Measurements from ENCODE around the gene IFITM10.

The IFITM10 gene

GRCh38 chr11:1728301-1728700 lies 22.1 kb downstream of the IFITM10 start:
- TF ChIP-seq ZNF394 (tag by site-specific recombination; IDR thresholded peaks at IDR 0.05; ENCODE audit: borderline replicate concordance) (no peak), ZNF248 (tag by site-specific recombination; IDR thresholded peaks at IDR 0.05) (no peak), ZNF501 (tag by site-specific recombination; IDR thresholded peaks at IDR 0.05) (no peak), ZNF558 (tag by site-specific recombination; IDR thresholded peaks at IDR 0.05) (no peak), ZNF521 (tag by site-specific recombination; IDR thresholded peaks at IDR 0.05) (no peak), ZNF138 (tag by site-specific recombination; IDR thresholded peaks at IDR 0.05; ENCODE audit: borderline replicate concordance) (no peak)
- H3K9me3 ChIP-seq (ENCODE audit: control insufficient read depth, insufficient read depth, low read depth, low read length): no peaks in the 10 kb centered on the region
- POLR2A ChIA-PET: no interaction called here
- H3K4me3 ChIP-seq (ENCODE audit: low read depth, low read length): no peak overlapping the region
- H3K27ac ChIP-seq (ENCODE audit: extremely low read depth, low read depth, low read length): no peak overlapping the region
- H3K36me3 ChIP-seq (ENCODE audit: control insufficient read depth in 2 of 2, insufficient read depth in 1 of 2, low read length in 2 of 2): no peaks in the 10 kb centered on the region
- no peaks in the 10 kb centered on the region for H3K4me1 ChIP-seq (ENCODE audit: control insufficient read depth, insufficient read depth, low read length)
- CTCF ChIA-PET: no interaction called here

GRCh38 chr11:1727861-1728260 lies 22.5 kb downstream of the IFITM10 start:
- no peak overlapping the region for H3K4me3 ChIP-seq (ENCODE audit: low read depth, low read length)
- no peaks in the 10 kb centered on the region for H3K36me3 ChIP-seq (ENCODE audit: control insufficient read depth in 2 of 2, insufficient read depth in 1 of 2, low read length in 2 of 2)
- H3K27ac ChIP-seq (ENCODE audit: extremely low read depth, low read depth, low read length): no peak overlapping the region
- ChIA-PET POLR2A (no interaction called here), CTCF (no interaction called here)
- no peaks in the 10 kb centered on the region for H3K9me3 ChIP-seq (ENCODE audit: control insufficient read depth, insufficient read depth, low read depth, low read length)
- H3K4me1 ChIP-seq (ENCODE audit: control insufficient read depth, insufficient read depth, low read length): no peaks in the 10 kb centered on the region
- no peak for TF ChIP-seq ZBTB21 (tag by site-specific recombination; IDR thresholded peaks at IDR 0.05)
- no peak for TF ChIP-seq ZSCAN30 (tag by site-specific recombination; IDR thresholded peaks at IDR 0.05)
- TF ChIP-seq PBX3 (CRISPR knock-in tag; IDR thresholded peaks at IDR 0.05): no peak
- TF ChIP-seq PRDM4 (tag by site-specific recombination; IDR thresholded peaks at IDR 0.05): no peak
- no peak for TF ChIP-seq ZNF530 (tag by site-specific recombination; IDR thresholded peaks at IDR 0.05; ENCODE audit: low read depth)
- TF ChIP-seq ZXDB (tag by site-specific recombination; IDR thresholded peaks at IDR 0.05): no peak
- TF ChIP-seq ZNF792 (tag by site-specific recombination; IDR thresholded peaks at IDR 0.05): no peak
- no peak for TF ChIP-seq ZFP41 (tag by site-specific recombination; IDR thresholded peaks at IDR 0.05; ENCODE audit: borderline replicate concordance)
- no peak for TF ChIP-seq ZNF830 (tag by site-specific recombination; IDR thresholded peaks at IDR 0.05; ENCODE audit: low read depth)
- TF ChIP-seq ZNF148 (tag by site-specific recombination; IDR thresholded peaks at IDR 0.05; ENCODE audit: borderline replicate concordance): no peak
- no peak for TF ChIP-seq ZBTB7A (tag by site-specific recombination; IDR thresholded peaks at IDR 0.05; ENCODE audit: low read depth)
- no peak for TF ChIP-seq ZNF274 (IDR thresholded peaks at IDR 0.05; ENCODE audit: low read length)
- no peak for TF ChIP-seq ZNF274 (tag by site-specific recombination; IDR thresholded peaks at IDR 0.05; ENCODE audit: borderline replicate concordance)
- no peak for TF ChIP-seq ZBTB1 (tag by site-specific recombination; IDR thresholded peaks at IDR 0.05)
- no peak for TF ChIP-seq ZNF404 (tag by site-specific recombination; IDR thresholded peaks at IDR 0.05)
- TF ChIP-seq ZNF660 (tag by site-specific recombination; IDR thresholded peaks at IDR 0.05): no peak

Data from HEK293 (cell line).